T47D (cell line): ENCODE data around the gene HNRNPA1L2.
A peak's percentile ranks its signal among the peaks of the same experiment; 100 is the strongest.
"Not testable (repeated sequence)": the region's sequence is repeated elsewhere in the genome, so short reads cannot be mapped to it uniquely, and the experiment has no call there.

Experiments
- DNase-seq, 2 experiments: peaks; one replicate each; pipeline versions ENCODE4 v3.0.0 to v3.0.0-alpha.2; 2011 to 2012; ENCODE audit warnings: low read depth in 1 of 2, low spot score in 1 of 2
- JUND ChIP-seq: IDR thresholded peaks from 2 replicates; pipeline ENCODE4 v1.6.1; 2012; ENCODE audit warnings: low read depth
- in situ Hi-C: cut with HindIII; loops from 2 replicates; pipeline ENCODE4 v1.10.0; 2016; ENCODE audit warnings: low sequenced_read_pairs, low pct_unique_long_range_greater_than_20kb

Gene HNRNPA1L2

DNA sequence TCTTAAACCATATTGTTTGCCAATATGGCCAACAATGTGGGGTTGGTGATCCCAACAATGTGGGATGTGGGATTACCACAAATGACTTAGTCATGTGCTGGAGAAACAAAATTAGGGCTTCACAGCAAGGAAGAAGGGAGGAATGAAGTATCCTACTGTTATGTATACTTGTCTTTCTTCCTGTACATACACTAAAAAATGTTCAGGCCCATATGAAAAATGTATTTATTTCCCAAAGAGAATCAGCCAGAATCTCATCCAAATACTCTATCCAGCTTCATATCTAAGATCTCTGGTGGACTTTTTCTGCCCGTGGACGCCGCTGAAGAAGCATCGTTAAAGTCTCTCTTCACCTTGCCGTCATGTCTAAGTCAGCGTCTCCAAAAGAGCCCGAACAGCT lies at the start of gene HNRNPA1L2:
Gene HNRNPA1L2 (plus strand): TSS at position 301 of the 400 bp plus-strand sequence. CDS start 62 bp downstream, at position 363.
- in situ Hi-C loops = no loop called here
- TF ChIP-seq JUND = no peak
- DNase-seq = no peak

GRCh38 chr13:52593175-52593574 lies 49.1 kb upstream of the HNRNPA1L2 start:
- in situ Hi-C loops, DNase-seq: not testable (repeated sequence)

DNA sequence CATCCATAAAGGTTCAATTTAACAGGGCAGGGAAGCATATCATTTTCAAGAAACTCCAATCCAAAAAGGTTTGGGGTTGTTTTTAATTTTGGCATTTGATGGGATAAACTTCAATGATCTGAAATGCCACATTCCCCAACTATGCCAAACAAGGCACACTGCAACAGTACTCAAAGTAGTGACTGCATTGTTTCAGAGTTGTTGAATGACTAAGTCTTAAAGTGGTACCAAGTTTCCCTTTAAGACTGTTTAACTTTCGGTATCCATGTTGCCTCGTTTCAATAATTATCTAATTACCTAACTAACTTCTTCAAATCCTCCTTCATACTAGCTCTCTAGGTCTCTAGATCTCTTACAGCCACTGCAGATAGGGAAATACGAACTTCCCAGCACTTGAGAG lies 48.4 kb upstream of the HNRNPA1L2 start:
- in situ Hi-C loops, DNase-seq: not testable (repeated sequence)

DNA sequence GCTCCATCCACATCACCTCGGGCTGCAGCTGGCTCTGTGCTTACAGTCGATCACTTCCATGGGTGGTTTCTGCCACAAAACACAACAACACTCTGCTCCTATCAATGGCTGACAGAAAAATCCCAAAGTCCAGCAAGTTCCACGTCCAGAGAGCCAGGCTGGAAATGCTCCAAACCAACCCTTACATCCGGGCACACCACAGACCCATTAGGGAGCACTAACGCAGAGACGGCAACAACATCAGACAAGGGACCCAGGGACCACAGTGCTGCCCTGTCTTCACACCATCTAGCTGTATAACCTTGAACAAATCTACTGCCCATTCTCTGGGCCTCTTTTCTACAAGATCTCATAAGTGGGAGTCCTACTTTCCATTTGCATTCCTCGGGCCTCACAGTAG lies 47.9 kb upstream of the HNRNPA1L2 start:
- DNase-seq, in situ Hi-C loops: not testable (repeated sequence)

DNA sequence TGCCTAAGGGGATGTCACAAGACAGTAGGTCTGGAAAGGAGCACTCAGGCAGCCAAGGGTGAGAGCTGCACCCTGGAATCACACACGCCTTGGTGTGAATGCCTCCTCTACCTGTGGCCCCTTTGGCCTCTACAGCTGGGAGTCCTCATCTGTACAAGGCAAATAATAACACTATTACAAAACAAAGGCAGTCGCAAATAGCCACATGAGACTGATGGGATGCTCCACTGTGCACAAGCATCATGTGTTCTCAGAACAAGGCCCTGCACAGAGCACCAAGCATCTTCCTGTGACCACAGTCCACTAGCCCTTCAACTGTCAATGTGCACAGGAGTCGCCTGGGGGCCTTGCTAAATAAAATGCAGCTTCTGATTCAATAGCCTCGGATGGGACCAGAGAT lies 44.6 kb upstream of the HNRNPA1L2 start:
- DNase-seq = no peak
- no peak for TF ChIP-seq JUND
- in situ Hi-C loops = no loop called here

GRCh38 chr13:52599037-52599847 lies 43.0 kb upstream of the HNRNPA1L2 start:
- no peak for TF ChIP-seq JUND
- in situ Hi-C loops = no loop called here
- DNase-seq = peak; percentile 22 to 31

DNA sequence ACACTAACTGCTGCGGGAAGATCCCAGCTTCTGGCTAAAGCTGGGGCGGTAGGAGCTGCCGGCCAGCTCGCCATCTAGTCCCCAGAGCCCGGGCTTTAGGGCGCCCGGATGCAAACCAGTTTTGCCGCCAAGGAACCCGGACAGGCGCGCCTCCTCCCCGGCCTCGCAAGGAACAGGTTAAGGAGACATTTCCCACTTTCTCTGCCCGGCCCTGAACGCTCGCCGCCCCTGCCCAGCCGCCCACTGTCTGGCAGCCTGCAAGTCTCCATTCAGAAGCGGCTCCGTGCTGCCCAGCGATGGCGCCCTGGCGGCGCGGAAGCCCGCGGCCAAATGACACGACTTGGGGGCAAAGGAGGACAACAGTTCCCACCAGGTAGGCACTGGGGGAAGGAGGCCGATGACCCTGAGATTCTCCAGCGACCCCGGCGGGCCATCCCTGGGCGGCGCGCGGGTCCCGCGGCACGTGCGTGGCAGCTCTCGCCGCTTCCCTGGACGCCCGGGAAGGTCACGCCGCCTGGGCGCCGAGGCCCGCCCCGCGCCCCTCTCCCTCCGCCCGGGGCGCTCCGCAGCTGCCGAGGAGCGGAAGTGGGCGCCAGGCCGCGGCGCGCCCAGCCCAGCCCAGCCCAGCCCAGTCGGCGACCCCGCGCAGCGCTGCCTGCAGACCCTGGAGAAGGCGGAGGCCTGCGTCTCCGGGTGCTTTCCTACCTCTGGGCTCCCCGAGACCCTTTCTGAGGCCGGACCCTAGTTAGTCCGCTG lies 42.2 kb upstream of the HNRNPA1L2 start:
- TF ChIP-seq JUND = no peak
- in situ Hi-C loops = no loop called here
- peak; percentile 42 to 49 for DNase-seq

DNA sequence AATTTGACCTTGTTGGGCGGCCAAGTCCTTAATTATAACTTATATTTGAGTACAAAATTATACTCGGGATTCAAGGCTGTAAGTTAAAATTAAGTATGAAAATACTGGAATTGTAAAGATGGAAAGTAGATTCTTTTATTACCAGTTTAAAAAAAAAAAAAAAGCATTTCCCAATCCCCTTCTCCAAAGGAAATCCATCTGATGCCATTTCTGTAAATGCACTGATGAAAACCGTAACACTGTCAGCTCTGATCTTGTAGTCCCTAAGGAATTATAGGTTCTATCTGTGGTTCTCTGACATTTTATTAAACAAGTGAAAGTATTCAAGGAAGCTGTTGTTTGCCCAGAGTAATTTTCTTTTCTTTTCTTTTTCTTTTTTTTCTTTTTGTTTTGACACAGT lies 41.6 kb upstream of the HNRNPA1L2 start:
- in situ Hi-C loops = no loop called here
- no peak for DNase-seq
- TF ChIP-seq JUND = no peak

- DNase-seq, in situ Hi-C loops: not testable (repeated sequence)
These were observed 38.9 kb upstream of the HNRNPA1L2 start for GRCh38 chr13:52603316-52603715.

DNA sequence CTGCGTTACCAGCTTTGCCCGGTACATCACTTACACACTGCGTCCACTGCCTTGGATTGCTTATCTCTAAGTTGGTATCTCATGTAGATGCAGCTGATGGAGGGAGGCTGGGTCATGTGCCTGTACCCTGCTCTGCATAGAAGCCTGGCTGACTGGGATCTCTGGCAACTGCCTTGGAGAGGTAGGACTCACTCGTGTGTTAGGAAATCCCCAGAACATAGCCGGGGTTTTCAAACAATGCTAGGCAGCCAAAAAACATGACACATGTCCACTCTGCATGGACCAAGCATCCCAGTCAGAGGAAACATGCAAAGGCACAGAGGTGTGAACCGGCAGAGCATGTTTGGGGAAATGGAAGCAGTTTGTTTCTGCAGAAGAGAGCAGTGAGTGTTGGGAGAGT lies 36.1 kb upstream of the HNRNPA1L2 start:
- DNase-seq, in situ Hi-C loops: not testable (repeated sequence)

GRCh38 chr13:52606795-52607194 lies 35.4 kb upstream of the HNRNPA1L2 start:
- DNase-seq, in situ Hi-C loops: not testable (repeated sequence)

DNA sequence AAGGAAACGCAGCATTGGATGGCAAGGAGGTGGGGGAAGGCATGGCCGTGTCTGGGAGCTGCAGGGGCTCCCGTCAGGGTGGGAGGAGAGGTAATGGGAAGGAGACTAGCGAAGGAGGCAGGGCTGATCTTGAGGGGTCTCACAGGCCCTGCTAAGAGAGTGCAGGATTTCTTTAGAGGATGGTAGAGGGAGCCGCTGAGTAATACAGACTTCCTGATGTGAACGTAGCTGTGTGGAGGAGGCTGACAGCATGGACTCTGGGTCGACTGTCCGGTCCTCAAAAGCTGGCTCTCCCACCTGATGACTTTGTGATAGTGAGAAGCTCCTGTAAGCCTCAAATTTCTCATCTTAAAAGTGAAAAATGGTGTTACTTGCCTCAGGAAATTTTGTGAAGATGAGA lies 34.0 kb upstream of the HNRNPA1L2 start:
- in situ Hi-C loops = not testable (repeated sequence)

DNA sequence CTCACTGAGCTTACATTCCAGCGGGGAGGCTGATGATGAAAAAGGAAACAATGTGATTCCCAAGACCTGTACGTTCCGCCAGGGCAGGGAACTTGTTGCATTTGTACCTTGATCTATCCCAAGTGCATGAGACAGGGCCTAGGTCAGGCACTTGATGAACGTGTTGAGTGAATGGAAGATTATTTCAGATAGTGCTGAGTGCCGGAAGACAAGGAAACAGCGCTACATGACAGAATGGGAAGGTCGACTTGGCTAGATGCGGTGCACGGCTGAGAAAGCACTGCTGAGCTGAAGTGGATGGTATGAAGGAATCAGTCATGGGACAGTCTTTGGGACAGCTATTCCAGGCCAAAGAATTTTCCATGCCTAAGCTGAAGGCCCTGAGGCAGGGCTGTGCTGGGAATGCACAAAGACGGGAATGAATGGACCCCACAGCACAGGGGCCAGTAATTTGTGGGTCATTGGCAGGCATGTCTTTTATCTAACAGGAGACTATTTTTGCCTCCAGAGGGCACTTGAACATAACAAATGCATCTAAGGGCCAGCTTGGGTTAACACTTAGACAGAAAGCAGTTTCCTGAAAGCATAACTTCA lies 33.1 kb upstream of the HNRNPA1L2 start:
- peak in 1 of 2 experiments; percentile 53 for DNase-seq
- in situ Hi-C loops = not testable (repeated sequence)

More for the DNA sequence above, 34.0 kb upstream of the HNRNPA1L2 start:
- not testable (repeated sequence) for DNase-seq

DNA sequence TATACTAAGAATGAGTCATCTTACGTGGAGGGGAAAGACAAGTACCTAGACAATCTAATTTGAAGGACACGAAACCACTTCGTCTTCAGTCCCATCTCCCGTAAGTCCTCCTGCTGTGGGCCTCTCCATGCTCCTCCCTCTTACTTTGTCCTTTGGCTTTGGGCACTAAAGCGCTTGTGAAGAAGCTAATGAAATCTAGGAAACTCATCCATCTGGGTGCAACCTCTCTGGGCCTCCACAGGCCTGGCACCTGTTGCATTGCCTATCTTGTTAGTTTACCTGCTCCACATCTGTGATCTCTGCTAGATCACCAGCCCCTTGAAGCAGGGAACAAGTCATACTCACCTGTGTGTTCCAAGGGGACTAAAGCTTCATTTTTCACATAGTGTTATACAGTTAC lies 32.1 kb upstream of the HNRNPA1L2 start:
- in situ Hi-C loops, DNase-seq: not testable (repeated sequence)
